Neural crest cell (in vitro differentiated cells): ENCODE results near the gene CD59. TPM values are rescaled to one million over a fixed set of nuclear protein-coding genes. Genes with fewer than 3 reads are reported as not detected.

Experiments
- DNase-seq: peaks from one replicate; pipeline ENCODE4 v3.0.0; 2021; ENCODE audit warnings: low read depth, mixed read lengths, low spot score
- H3K27ac Mint-ChIP-seq: one replicate; pipeline ENCODE4 v1.8.0; 2021; ENCODE audit warnings: mild to moderate bottlenecking, mixed read lengths; ENCODE audit not compliant: unreplicated experiment
- H3K27me3 Mint-ChIP-seq: 2 replicates; pipeline ENCODE4 v1.8.0; 2021; ENCODE audit warnings: low read depth, mild to moderate bottlenecking, mixed read lengths
- H3K36me3 Mint-ChIP-seq: 2 replicates; pipeline ENCODE4 v1.8.0; 2021; ENCODE audit warnings: low read depth, mild to moderate bottlenecking, mixed read lengths
- H3K4me1 Mint-ChIP-seq: 2 replicates; pipeline ENCODE4 v1.8.0; 2021; ENCODE audit warnings: mixed read lengths
- H3K4me3 Mint-ChIP-seq: one replicate; pipeline ENCODE4 v1.8.0; 2021; ENCODE audit warnings: mild to moderate bottlenecking, mixed read lengths
- H3K9me3 Mint-ChIP-seq: 2 replicates; pipeline ENCODE4 v1.8.0; 2021; ENCODE audit warnings: mixed read lengths
- CTCF ChIP-seq: fragments of 200-600 bp; sonication (generic); conservative IDR thresholded peaks from 2 replicates; pipeline ENCODE4 v1.5.0; 2021; ENCODE audit warnings: antibody characterized with exemption, mild to moderate bottlenecking
- total RNA-seq: library from RNA; stranded (reverse); gene quantifications from 2 replicates; pipeline ENCODE4 v1.2.1, GENCODE V29; 2021

CD59 gene
- total RNA-seq, 1 donor from 2014 or later: 86.3 TPM

- peaks cover 5% of the 10 kb centered on the region for H3K36me3 Mint-ChIP-seq
- H3K27ac Mint-ChIP-seq: no peak overlapping the region
- TF ChIP-seq CTCF: peak; percentile 66
- no peak for DNase-seq
- H3K27me3 Mint-ChIP-seq: no peaks in the 10 kb centered on the region
- no peaks in the 10 kb centered on the region for H3K9me3 Mint-ChIP-seq
- H3K4me1 Mint-ChIP-seq: no peaks in the 10 kb centered on the region
- no peak overlapping the region for H3K4me3 Mint-ChIP-seq
These were observed 6.1 kb upstream of the CD59 start for GRCh38 chr11:33742249-33742851.

- peaks cover 4% of the 10 kb centered on the region for H3K4me1 Mint-ChIP-seq
- H3K9me3 Mint-ChIP-seq: no peaks in the 10 kb centered on the region
- H3K36me3 Mint-ChIP-seq: peaks cover 5% of the 10 kb centered on the region
These were observed 5.6 kb upstream of the CD59 start for GRCh38 chr11:33741806-33742205.

GRCh38 chr11:33737362-33737821, 1.2 kb upstream of the CD59 start:
- peaks cover 23% of the 10 kb centered on the region for H3K4me1 Mint-ChIP-seq
- H3K27me3 Mint-ChIP-seq: peaks cover 12% of the 10 kb centered on the region
- TF ChIP-seq CTCF: no peak
- peak overlapping the region; percentile 92 for H3K4me3 Mint-ChIP-seq
- no peak for DNase-seq
- H3K9me3 Mint-ChIP-seq: no peaks in the 10 kb centered on the region
- peaks cover 7% of the 10 kb centered on the region for H3K36me3 Mint-ChIP-seq
- no peak overlapping the region for H3K27ac Mint-ChIP-seq

More at GRCh38 chr11:33741806-33742205, 5.6 kb upstream of the CD59 start:
- TF ChIP-seq CTCF: no peak
- H3K4me3 Mint-ChIP-seq: no peak overlapping the region
- H3K27me3 Mint-ChIP-seq: no peaks in the 10 kb centered on the region
- DNase-seq: no peak
- H3K27ac Mint-ChIP-seq: no peak overlapping the region

- Mint-ChIP-seq H3K9me3 (no peaks in the 10 kb centered on the region), H3K36me3 (peaks cover 7% of the 10 kb centered on the region), H3K4me3 (peak overlapping the region; percentile 92), H3K4me1 (peaks cover 27% of the 10 kb centered on the region), H3K27me3 (peaks cover 12% of the 10 kb centered on the region), H3K27ac (peak overlapping the region; percentile 47)
- DNase-seq: no peak
- peak; percentile 38 for TF ChIP-seq CTCF
These were observed 714 bp downstream of the CD59 start for GRCh38 chr11:33735271-33736147.

GRCh38 chr11:33734441-33735270, 1.6 kb downstream of the CD59 start:
- H3K9me3 Mint-ChIP-seq: no peaks in the 10 kb centered on the region
- no peak for DNase-seq
- no peak for TF ChIP-seq CTCF
- peak overlapping the region; percentile 45 for H3K27ac Mint-ChIP-seq
- peak overlapping the region; percentile 92 for H3K4me3 Mint-ChIP-seq
- H3K27me3 Mint-ChIP-seq: peaks cover 12% of the 10 kb centered on the region
- H3K36me3 Mint-ChIP-seq: peaks cover 7% of the 10 kb centered on the region
- peaks cover 27% of the 10 kb centered on the region for H3K4me1 Mint-ChIP-seq
